AG10803 (cell line): ENCODE results near the gene CTNND2.
"Not testable (repeated sequence)": the region's sequence is repeated elsewhere in the genome, so short reads cannot be mapped to it uniquely, and the experiment has no call there.

Source experiments
- DNase-seq: peaks from one replicate; pipeline ENCODE4 v3.0.0; 2010; ENCODE audit warnings: low read depth
- H3K4me3 ChIP-seq: 2 replicates; pipeline ENCODE4 v1.5.1; 2011; ENCODE audit warnings: mild to moderate bottlenecking, low read length, control low read depth
- TF ChIP-seq, protein P1 (sequence below): conservative IDR thresholded peaks from 2 replicates; pipeline ENCODE4 v1.5.1; 2011; ENCODE audit warnings: mild to moderate bottlenecking, low read length, control low read depth, inconsistent platforms

Gene CTNND2

DNA sequence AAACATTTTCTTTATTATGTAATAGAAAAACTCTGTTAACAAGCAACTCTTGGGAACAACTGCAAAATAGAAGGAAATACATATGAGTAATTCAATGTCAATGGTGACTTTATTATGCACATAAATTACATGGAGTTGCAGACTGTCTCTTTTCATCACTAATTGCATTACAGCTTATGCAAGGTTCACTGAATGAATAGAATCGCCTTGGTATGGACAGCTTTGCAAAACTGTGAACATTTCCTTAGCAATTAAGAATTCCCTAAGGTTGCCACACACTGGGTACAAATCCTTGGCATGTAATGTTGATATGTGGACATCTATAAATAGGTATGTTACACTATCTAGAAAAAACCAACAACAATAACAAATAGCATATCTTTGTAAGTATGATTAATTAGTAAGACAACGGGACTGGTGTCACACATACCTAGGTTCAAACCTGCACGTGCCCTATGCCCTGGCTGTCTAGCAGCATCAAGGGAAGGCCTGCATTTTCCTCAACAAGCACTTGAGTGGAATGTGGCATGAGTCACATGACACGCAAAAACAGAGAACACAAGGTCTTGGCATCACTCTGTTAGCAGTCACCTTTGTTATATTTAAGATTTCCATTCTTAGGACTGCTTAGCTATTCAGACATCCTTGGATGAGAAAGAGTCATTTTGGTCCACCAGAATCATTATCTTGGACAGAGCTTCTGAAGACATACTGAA is 263.9 kb downstream of the CTNND2 start:
- TF ChIP-seq, protein P1, sequence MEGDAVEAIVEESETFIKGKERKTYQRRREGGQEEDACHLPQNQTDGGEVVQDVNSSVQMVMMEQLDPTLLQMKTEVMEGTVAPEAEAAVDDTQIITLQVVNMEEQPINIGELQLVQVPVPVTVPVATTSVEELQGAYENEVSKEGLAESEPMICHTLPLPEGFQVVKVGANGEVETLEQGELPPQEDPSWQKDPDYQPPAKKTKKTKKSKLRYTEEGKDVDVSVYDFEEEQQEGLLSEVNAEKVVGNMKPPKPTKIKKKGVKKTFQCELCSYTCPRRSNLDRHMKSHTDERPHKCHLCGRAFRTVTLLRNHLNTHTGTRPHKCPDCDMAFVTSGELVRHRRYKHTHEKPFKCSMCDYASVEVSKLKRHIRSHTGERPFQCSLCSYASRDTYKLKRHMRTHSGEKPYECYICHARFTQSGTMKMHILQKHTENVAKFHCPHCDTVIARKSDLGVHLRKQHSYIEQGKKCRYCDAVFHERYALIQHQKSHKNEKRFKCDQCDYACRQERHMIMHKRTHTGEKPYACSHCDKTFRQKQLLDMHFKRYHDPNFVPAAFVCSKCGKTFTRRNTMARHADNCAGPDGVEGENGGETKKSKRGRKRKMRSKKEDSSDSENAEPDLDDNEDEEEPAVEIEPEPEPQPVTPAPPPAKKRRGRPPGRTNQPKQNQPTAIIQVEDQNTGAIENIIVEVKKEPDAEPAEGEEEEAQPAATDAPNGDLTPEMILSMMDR = no peak
- H3K4me3 ChIP-seq = no peak overlapping the region
- no peak for DNase-seq

DNA sequence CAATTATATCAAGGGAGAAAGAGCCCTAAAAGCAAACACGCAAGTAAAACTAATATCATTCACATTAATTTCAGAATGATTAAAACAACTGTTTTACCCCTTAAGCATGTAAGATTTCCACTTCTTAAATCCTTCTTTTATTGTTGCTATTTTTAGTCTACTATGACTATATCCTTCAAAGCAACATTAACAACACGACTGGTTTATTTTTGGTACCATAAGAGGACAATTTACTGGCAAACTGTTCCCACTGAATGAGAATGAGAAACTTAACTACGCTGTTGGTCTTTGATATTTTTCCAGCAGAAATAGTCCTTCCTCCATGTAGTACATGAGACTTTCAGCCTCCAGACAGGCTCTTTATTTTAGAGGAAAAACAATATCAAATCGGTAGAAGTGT is 281.5 kb downstream of the CTNND2 start:
- no peak overlapping the region for H3K4me3 ChIP-seq
- no peak for DNase-seq
- TF ChIP-seq, protein P1 = no peak

DNA sequence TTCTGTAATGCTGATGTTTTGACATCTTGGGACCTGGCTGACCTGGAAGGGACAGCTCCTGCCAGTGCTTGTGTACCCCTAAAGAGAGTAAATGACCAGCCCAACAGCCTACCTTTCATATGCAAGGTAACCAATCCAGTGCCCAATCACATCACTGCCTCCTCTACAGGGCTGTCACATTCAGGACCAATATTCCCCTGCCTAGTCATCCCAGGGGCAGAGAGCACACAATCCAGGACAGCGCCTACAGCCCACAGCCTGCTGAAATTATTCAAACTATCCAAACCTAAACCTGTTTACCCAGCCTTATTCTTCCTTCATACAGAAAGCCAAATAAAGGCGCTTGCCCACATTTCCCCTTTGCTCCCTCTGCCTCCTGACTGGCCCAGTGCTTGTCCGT is 284.1 kb downstream of the CTNND2 start:
- DNase-seq = no peak
- no peak overlapping the region for H3K4me3 ChIP-seq
- TF ChIP-seq, protein P1 = no peak

DNA sequence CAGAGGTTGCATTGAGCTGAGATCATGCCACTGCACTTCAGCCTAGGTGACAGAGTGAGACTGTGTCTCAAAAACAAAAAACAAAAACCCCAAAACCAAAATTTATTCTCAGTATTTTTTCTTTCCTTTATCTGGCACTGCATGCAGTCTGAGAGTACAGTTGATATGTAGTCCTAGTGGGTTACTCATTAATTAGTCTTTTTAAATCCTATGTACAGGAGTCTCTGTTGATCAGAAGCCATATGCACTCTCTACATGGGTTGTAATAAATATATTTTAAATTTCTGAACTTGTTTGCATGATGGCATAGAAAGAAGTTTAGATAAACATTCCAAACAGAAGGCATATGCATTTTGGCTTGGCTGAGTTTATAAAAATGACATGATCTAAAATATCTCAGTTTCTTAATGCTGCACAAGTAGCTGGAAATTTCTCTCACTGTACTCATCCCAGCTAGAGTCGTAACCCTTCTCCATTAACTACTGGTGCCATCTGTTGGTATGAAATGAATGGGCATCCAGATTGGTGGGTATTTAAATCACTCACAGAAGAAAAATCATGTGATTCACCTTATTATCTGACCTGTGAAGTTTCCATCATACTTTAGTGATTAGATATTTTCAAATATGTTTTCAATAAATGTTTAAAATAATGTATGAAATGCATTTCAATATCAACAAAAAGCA is 284.8 kb downstream of the CTNND2 start:
- no peak overlapping the region for H3K4me3 ChIP-seq
- TF ChIP-seq, protein P1 = no peak
- DNase-seq = no peak

DNA sequence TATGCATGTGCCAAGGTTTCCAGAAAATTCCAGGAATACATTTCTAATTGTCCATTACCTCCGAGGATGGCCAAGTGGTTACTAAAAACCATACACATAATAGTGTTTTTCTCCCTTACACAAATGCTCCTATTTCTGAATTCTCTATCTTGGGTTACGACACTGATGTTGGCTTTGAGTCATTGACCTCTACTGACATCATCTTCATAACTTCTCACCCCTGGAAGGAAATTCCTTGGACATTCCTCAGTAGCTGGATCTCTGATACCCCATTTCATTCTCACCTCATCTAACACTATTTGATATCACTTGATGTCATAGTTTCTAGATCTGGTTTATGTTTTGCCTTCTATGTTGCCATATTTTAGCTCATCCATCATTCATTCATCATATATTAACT is 287.2 kb downstream of the CTNND2 start:
- no peak for DNase-seq
- TF ChIP-seq, protein P1 = no peak
- H3K4me3 ChIP-seq = no peak overlapping the region

DNA sequence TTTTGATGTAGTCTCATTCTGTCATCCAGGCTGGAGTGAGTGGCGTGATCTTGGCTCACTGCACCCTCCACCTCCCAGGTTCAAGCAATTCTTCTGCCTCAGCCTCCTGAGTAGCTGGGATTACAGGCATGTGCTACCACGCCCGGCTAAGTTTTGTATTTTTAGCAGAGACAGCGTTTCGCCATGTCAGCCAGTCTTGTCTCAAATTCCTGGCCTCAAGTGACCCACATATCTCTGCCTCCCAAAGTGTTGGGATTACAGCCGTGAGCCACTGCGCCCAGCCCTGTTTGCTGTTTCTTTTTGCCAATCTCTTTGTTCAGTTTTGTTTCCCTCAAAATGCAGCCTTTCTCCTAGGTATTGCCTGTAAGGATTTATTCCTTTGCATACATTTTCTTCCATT is 287.6 kb downstream of the CTNND2 start:
- DNase-seq, H3K4me3 ChIP-seq: not testable (repeated sequence)

DNA sequence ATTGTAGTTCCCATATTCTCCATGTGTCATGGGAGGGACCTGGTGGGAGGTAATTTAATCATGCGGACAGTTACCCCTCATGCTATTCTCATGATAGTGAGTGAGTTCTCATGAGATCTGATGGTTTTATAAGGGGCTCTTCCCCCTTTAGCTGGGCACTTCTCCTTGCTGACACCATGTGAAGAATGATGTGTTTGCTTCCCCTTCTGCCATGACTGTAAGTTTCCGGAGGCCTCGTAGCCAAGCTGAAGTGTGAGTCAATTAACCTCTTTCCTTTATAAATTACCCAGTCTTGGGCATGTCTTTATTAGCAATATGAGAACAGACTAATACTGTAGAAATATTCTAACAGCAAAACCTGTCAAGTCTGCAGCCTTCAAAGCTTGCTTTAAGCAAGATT is 293.2 kb downstream of the CTNND2 start:
- TF ChIP-seq, protein P1 = no peak
- no peak for DNase-seq
- no peak overlapping the region for H3K4me3 ChIP-seq
